HG03108 (cell line): ENCODE results near the gene FARP1.
"Not testable (repeated sequence)": the region's sequence is repeated elsewhere in the genome, so short reads cannot be mapped to it uniquely, and the experiment has no call there.

Experiments
- ATAC-seq: cut with Tn5 transposase; IDR thresholded peaks from one replicate; pipeline ENCODE4 v1.9.1; 2021; ENCODE audit warnings: moderate library complexity; ENCODE audit not compliant: unreplicated experiment

FARP1 gene

DNA sequence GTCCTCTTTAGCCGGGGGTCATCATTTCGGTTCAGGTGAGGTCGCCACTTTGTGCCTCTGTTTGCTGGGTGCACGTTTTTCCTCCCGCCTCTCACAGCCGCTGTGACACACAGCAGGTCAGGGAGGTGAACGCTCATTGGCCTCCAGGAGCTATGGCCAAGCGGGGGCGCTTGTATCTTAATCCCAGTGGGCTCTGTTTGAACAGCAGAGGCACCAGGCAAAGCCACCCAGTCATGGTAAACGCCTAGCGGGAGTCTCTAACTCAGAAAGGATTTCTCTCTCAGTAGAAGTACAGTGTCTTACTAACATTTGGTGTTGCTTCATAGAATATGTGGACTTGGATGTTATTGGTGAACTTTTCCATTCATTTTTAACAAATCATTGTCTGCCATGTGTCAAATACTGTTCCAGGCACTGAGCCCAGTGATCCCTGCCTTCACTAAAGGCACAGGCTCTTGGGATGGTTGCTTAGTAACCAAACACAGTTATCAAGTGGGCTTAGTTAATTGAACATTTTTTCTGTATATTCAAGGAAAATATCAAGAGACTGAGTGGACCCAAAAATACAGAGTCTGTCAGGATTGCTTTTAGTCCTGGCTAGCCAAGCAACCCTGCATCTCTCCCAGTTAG, 247.3 kb downstream of the FARP1 start:
- ATAC-seq: no peak

- no peak for ATAC-seq
These were observed 251.0 kb downstream of the FARP1 start for GRCh38 chr13:98393873-98394272.

DNA sequence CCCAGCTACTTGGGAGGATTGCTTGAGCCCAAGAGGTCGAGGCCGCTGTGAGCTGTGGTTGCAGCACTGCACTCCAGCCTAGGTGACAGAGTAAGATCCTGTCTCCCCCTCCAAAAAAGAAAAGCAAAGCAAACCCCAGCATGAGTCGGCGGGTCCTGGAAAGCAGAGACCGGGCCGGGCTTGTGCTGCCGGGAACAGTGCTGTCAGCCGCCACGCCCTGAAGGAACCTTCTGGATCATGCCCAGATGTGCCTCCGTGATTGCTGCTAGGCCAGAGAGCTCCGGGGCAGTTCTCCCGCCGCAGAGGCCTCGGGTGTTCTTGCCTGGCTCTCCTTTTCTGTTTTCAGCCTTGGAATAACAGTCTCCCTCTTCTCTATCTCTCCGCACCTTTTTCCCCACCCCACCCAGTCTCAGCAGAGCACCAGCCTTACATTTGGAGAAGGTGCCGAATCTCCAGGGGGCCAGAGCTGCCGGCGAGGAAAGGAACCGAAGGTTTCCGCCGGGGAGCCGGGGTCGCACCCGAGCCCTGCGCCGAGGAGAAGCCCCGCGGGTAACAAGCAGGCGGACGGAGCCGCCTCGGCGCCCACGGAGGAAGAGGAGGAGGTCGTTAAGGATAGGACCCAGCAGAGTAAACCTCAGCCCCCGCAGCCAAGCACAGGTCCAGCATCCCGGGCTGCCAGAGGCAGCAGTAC, 252.1 kb downstream of the FARP1 start:
- no peak for ATAC-seq

DNA sequence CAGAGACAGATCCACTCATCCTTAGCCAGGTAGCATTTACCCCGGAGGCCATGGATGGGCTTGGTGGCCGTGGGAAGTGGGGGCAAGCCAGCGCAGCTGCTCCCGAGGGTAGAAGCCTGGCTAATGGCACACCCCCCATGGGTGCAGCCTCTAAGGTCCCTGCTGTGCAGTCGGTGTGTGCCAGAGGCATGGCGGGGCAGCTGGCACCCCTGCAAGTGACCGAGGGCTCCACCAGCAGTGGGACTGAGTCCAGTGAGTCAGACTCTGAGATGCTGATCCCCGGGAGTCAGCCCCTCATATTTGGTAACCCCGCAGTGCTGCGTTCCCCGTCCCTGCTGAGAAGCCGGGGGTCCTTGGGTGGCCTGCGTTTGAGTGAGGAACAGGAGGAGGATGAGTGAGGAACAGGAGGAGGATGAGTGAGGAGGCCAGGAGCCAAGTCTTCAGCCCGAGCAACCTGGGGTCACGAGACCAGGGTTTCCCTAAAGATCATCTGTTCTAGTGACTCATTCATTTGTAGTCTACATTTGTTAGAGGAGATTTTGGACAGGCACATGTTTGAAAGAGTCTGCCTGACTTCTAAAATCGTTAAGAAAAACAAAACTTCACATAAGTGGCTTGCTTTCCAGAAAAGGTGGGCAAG, 253.3 kb downstream of the FARP1 start:
- ATAC-seq: no peak

DNA sequence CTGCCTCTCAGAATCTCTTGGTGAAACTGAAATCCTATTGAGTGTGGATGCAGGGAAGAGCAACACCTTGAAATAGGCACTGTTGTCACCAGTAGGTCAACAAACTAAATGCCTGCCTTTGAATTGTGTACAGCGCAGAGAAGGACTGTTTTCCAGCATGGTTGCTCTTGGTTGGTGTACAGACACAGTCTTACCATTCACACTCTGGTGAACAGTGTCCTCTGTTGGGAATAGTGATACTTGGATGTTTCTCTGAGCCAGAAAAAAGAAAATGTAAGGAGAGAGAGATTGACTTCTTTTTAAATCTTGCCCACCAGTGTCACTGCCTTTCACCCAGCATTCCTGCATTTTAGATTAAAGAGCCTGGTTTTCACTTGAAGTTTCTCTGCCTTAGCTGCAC, 254.3 kb downstream of the FARP1 start:
- no peak for ATAC-seq

GRCh38 chr13:98397861-98398260, 255.0 kb downstream of the FARP1 start:
- ATAC-seq: no peak

GRCh38 chr13:98398581-98398980, 255.7 kb downstream of the FARP1 start:
- no peak for ATAC-seq

DNA sequence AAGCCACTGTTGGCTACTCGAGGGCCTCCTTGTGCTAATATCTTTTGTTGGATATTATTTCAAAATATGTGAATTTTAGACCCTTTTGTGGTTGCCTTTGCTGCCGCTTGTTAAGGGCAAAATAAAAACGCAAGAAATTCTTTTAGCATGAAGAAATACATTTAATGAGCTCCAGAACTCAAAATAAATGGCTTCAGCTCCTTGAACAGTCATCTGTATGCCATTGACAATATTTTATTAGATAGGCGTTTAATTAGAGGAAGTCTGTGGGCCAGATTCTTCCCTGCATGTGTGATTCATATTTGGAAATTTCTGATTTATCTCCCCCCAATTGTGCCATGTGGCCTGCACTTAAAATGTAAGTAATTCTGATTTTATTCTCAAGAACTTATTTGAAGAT, 256.9 kb downstream of the FARP1 start:
- no peak for ATAC-seq

DNA sequence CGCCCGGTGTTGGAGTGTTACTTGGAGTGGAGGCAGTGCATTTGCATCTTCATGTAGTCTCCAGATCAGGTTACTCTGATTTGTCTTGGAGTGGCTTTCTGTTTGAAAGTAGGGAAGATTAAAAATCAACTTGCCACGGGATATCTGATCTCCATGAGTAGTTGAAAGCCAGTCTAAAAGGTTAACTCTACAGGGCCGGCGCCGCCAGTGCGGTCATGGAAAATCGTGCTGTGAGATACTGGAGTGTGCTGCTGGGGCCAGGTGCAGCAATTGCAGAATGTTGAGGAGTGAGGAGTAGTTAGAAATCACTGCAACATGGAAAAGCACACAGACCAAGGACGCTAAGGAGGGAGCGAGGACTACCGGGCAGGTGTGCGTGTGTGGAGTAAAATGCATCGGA, 259.0 kb downstream of the FARP1 start:
- no peak for ATAC-seq

DNA sequence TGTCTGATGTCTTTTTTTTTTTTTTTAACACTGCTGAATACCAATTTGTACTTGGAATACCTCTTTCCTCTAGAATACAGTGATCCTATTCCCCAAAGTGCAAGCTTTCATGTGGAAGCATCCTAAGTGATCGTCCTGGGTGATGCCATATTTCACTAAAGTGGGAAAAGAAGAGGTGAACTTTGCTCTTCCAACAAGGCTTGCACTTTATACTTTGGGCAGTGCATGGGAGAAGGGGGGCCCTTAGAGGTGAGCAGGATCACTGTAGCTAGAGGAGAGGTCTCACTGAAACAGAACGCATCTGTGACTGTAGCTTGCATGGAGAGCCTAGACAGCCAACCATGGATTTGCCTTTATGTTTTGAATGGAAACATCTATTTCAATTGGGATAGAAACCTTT, 260.2 kb downstream of the FARP1 start:
- ATAC-seq: no peak

- no peak for ATAC-seq
These were observed 262.2 kb downstream of the FARP1 start for GRCh38 chr13:98405107-98405571.

GRCh38 chr13:98405690-98406344, 262.9 kb downstream of the FARP1 start:
- no peak for ATAC-seq

DNA sequence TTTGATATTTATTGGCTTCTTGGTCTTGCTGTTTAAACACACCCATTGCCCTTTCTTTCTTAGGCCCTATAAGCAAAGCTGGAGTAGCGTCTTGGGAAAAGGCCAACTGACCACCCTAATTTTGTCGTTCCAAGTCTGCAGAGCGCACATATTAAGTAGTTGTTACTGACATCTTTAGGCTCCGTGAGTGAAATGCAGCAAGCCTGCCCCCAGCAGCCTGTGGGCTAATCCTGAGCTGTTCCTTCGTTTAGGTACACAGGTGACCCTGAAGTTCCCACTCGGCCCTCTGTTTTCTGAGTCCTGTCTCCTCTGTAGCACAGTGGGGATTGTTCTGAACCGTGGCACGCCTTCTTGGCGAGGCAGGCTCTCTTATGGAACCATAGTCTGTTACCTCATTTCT, 263.5 kb downstream of the FARP1 start:
- ATAC-seq: no peak

GRCh38 chr13:98406971-98407370, 264.1 kb downstream of the FARP1 start:
- ATAC-seq: no peak

DNA sequence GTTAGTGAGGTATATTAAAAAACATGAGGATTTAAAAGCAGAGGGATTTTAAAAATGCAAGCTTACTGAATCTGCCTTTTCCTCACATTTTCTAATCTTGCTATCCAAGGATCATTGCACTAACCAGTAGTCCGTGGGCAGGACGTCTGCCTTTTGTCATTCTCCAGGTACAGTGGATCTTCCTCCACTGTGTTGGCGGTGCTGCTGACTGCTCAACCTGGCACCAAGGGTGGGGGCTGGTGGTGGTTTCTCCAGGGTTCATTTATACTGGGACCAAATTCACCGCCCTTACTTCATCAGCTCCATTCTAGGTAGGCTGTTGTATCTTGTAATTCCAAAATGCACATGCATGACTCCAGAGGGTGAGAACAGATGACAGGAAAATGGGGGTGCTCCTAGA, 264.7 kb downstream of the FARP1 start:
- ATAC-seq: no peak

- ATAC-seq: no peak
These were observed 266.4 kb downstream of the FARP1 start for GRCh38 chr13:98409281-98409680.

DNA sequence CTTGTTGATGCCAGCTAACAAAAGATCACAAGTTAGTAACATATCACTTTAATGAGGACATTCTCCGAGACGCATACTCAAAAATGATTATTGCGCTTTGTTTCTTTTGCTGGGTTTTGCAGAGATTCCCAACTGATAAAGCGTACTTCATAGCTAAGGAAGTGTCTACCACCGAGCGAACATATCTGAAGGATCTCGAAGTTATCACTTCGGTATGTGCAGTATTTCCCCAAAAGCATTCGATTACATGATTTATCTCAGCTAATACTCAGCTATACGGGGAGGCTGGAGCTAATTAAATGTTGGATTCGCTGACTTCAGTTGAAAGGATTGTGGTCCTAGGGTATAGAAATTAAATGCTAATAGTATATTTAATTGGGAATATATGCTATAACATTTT, 267.7 kb downstream of the FARP1 start:
- ATAC-seq: no peak

DNA sequence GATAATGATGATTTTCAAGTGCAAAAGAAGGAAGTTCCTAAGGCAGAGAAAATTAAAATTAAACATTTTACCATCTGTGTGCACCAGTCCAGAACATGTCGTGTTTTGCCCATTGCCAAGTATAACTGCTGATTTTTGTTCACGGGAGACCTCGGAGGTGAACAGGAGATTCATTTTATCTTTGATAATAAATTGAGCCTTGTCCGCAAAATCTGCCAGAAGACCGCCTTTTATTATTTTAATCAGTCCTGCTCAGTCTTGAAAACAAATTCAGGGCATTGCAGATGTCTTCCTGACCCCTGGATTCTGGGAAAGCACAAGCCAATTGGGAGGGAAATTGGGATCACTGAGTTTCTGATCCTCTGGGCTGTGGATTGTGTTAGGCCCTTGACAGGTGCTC, 268.1 kb downstream of the FARP1 start:
- no peak for ATAC-seq

GRCh38 chr13:98411617-98412265, 268.8 kb downstream of the FARP1 start:
- ATAC-seq: no peak

DNA sequence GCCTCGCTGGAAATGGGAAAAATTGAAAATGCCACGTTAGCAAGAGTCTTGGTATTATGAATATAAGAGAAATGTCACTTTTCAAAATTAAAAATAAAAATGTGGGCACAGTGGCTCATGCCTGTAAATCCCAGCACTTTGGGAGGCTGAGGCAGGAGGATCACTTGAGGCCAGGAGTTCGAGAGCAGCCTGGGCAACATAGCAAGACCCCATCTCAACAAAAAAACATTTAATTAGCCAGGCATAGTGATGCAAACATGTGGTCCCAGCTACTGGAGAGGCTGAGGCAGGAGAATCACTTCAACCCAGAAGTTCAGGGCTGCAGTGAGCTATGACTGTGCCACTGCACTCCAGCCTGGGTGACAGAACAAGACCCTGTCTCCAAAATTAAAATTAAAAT, 270.4 kb downstream of the FARP1 start:
- ATAC-seq: not testable (repeated sequence)

DNA sequence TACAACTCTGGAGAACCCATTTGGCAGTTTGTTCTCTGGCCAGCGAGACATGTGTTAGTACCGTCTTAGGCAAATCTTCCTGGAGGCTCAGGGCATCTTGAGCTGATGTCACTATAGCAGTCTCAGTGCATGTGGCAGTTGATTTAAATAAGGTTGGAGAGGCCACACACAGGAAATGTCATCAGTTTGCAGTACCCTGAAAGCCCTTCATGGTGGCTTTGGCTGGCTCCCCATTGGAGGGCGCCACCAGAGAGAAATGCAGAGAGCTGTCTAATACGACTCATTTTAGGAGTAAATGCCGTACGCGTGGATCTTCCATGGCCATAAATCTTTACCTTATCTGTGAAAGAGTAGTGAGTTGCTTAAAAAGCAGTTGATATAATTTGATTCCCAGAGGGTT, 270.9 kb downstream of the FARP1 start:
- ATAC-seq: no peak
